Measurements from ENCODE around the gene PDXDC1.
"Not testable (repeated sequence)": the region's sequence is repeated elsewhere in the genome, so short reads cannot be mapped to it uniquely, and the experiment has no call there.

Gene PDXDC1

DNA sequence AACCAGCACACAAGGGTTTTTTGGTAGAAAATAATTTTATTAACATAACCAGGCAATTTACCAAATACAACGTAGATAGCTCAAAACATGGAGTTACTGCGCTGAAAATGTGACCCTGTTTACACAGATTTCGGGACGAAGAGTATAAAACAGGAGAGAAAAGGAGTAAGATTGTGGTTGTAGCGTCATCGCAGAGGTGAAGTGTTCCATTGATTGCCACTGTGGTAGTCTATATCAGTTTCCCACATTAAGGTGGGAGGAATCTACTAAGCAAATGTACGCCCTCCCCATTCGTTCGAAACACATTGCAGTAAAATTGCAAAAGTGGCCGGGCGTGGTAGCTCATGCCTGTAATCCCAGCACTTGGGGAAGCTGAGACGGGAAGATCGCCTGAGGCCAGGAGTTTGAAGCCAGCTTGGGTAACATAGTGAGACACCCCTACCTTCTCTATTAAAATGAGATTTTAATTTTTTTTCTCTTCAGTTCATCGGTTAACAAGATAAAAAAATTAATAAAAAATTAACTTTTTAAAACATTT is 972 bp upstream of the PDXDC1 start:
- not testable (repeated sequence) for DNase-seq

DNA sequence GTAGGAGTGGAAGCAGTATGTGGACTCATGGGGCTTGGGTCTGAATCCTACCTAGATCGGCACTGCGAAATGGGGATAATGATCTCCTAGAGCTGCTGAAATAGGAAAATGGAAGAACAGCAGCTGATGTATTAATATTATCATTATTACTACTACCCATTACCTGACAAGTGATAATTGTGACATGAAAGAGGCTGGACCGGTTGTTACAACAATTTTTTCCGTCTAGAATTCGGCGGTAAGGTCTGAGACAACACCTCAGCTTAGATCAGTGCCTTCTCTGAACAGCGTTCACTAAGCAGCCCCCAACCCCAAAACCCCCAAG is 533 bp upstream of the PDXDC1 start:
- DNase-seq, result not testable (repeated sequence)

DNA sequence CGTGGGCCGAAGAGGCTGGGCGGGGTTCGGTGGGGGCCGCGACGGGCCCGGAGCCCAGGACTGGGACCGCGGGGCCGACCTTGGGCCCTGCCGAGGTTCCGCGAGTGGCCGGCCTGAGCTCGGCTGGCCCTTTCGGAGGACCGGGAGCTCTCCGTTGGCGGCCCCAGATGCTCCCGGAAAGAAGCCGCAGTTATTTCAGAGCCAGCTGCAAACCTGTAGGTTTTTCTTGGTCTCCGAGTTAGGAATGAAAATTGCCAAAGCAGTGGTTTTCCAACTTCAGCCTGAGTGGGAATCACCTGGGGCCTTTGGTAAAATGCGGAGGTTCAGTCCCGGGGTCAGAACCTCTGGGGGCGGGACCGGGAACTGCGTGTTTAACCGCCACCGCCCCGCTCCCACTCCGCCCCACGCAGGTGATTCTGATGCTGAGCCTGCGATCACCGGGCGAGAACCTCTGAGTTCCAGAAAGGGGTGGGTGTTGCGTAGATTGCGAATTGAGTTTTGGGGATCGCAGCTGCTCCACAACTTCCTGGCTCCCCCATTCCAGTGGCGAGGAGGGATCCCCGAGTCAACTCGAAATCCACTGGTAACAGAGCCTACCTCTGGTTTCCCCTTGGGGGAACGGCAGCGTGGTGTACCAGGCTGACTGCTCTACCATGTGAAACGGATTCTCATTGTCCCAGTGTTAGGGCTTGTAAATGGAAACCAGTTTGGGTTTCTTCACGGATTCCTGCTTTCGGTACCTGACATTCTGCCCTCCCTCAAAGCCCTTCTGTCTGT is 780 bp downstream of the PDXDC1 start:
- DNase-seq, result not testable (repeated sequence)

DNA sequence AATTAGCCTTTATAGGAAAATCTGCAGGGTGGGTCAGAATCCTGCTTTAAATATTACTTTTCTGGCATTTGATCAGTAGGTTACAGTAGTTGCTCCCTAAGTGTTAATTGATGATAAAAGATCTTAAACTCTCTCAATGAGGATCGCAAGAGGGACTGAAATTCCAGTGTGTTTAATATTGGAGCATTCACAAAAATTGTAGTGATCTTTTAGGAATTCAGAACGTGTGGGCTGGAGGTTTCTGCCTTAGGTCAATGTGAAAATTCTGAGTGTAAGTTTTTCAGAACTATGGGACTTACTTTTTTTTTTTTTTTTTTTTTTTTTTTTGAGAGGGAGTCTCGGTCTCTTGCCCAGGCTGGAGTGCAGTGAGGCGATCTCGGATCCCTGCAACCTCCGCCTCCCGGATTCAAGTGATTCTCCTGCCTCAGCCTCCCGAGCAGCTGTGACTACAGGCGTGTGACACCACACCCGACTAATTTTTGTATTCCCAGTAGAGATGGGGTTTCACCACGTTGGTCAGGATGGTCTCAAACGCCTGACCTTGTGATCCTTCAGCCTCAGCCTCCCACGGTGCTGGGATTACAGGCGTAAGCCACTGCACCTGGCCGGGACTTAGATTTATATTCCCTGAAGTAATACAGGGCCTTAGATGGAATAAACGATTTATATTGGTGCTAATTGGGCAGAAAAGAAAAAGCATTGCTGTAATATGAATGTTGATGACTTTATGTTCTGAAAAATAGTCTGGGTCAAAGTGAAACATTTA is 2.3 kb downstream of the PDXDC1 start:
- DNase-seq, result not testable (repeated sequence)

DNA sequence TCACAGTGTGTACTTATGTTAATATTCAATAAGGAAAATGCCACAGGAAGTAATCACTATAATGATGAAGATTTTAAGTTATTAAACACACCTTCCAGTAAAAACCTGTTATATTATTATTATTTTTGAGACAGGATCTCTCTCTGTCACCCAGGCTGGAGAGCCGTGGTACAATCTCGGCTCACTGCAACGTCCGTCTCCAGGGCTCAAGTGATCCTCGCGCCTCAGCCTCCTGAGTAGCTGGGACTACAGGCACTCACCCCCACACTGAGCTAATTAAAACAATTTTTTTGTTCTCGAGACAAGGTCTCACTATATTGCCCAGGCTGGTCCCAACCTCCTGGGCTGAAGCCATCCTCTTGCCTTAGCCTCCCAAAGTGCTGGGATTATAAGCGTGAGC is 3.5 kb downstream of the PDXDC1 start:
- not testable (repeated sequence) for DNase-seq

DNA sequence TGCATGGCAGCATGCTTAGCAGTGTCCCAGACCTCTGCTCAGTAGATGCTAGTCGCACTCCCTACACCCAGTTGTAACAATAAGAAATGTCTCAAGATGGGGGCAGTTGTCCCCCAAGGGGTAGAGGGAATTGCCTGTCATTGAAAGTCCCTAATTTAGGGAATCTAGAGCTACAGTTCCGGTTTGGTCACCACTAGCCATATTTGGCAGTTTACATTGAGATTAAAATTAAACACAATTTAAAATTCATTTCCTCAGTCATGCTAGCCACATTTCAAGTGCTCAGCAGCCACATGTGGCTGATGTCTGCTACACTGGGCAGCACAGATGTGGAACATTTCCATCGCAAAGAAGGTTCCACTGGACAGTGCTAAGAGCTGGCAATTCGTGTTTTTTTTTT is 4.1 kb downstream of the PDXDC1 start:
- DNase-seq, result not testable (repeated sequence)

DNA sequence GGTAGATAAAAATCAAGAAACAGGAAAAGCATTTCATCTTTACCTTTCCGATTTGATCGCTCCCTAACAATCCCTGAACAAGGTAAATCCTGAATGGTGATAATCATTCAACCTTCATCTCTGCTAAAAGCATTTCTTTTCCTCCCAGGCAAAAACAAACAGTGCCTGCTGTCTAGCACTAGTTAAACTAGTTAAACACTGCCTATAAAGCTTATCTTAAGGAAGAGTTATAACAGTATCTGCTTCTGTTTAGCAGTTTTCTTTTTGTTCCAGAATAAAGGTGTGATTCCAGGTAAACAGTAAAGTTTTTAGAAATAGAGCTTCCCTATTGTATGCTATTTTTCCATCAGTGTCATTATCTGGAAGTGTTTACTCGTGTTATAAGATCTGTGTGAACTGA is 6.4 kb downstream of the PDXDC1 start:
- DNase-seq, result not testable (repeated sequence)

DNA sequence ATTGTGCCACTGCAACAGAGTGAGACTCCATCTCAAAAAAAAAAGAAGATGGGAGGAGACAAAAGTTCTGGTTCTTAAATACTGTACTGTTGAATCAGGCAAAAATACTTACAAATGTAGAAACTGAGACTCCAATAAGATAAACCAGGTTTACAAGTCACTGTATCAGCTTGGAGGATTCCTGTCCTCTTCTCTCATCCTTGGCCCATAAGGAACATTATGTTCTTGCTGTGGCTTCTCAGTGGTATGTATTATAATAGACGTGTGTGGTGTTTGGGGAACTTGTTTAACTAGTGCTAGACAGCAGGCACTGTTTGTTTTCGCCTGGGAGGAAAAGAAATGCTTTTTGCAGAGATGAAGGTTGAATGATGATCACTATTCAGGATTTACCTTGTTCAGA is 7.7 kb downstream of the PDXDC1 start:
- DNase-seq, result not testable (repeated sequence)

DNA sequence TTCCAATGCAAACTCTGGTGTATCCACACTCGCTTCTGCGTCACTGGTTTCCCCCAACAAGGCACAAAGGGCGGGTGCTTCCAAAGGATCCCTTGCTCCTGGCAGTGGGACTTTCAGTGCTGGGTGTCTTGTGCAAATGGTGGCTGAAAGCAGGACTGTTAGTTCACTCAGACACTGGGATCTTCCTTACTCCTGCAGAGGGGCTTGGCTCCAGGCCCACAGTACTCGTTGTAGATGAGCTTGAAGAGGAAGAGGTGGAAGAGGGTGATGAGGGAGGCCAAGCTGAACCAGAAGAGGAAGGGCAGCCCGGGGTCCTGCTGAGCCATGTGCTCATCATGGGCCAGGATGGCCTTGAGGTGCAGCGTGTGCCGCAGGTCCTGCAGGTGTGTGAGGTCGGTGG is 13.3 kb downstream of the PDXDC1 start:
- DNase-seq, result not testable (repeated sequence)

DNA sequence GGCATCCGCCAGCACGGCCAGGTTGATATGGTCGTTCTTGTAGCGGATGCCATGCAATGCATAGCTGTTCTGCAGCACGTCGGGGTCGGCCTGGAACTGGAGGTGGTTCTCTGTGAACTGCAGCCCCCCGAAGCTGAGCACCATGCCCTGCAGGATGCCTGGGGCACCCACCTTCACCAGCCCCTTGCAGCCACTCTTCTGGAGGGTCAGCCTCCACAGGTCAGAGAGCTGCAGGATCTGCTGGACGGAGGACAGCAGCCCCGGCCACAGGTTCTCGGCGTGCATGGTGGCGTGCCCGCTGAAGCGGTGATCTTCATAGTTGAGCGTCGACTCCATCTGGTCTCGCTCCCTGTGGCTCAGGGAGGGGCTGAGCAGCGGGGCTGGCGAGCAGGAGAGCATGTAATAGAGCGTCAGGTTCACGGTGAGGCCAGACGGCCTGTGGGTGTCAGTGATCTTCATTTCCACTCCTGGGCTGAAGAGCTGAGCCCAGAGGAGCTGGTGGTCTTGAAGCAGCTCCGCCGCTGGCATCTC is 13.9 kb downstream of the PDXDC1 start:
- not testable (repeated sequence) for DNase-seq

DNA sequence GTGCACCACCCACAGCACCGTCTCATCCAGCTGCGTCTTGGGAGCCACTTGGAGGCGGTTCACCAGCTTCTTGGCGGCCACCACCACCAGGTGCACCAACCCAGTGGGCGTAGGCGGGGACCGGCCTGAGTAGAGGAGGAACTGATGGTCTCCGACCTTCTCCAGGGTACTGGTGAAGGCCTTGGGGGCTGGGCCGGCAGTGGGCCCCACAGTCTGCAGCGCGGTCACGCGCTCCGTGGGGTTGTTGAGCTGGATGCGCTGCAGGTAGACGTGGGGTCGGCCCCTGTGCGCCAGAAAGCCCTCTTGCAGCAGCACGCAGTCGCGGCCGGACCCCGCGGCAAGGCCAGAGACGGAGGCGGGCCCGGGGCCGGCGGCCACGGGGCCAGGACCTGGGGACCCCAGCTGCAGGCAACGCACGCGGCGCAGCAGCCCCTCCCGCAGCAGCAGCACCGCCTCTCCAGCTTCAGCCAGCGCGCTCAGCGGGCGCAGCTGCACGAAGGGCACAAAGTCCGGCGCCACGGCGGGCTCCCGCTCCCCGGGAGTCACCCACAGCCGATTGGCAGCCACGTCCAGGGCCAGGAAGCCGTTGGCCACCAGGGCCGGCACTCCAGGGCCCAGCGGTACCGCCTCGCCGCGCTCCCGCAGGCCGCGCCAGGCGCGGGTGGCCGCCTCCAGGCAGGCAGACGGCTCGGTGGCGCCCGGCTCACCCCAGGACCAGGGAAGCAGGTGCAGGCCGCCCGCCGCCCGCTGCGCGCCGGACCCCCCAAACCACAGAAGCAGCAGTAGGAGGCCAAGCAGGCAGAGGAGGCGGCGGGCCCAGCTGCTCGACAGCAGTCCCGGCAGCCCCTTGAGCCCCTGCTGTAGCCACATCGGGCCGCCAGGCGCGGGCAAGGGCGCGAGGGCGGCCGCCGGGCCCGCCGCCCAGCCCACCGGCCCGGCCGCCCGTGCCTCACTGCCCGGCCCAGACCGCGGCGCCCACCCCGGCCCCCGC is 14.8 kb downstream of the PDXDC1 start:
- not testable (repeated sequence) for DNase-seq

DNA sequence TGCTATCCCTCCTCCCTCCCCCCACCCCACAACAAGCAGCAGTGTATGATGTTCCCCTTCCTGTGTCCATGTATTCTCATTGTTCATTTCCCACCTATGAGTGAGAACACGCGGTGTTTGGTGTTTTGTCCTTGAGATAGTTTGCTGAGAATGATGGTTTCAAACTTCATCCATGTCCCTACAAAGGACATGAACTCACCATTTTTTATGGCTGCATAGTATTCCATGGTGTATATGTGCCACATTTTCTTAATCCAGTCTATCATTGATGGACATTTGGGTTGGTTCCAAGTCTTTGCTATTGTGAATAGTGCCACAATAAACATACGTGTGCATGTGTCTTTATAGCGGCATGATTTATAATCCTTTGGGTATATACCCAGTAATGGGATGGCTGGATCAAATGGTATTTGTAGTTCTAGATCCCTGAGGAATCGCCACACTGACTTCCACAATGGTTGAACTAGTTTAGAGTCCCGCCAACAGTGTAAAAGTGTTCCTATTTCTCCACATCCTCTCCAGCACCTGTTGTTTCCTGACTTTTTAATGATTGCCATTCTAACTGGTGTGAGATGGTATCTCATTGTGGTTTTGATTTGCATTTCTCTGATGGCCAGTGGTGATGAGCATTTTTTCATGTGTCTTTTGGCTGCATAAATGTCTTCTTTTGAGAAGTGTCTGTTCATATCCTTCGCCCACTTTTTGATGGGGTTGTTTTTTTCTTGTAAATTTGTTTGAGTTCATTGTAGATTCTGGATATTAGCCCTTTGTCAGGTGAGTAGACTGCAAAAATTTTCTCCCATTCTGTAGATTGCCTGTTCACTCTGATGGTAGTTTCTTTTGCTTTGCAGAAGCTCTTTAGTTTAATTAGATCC is 18.7 kb downstream of the PDXDC1 start:
- not testable (repeated sequence) for DNase-seq

DNA sequence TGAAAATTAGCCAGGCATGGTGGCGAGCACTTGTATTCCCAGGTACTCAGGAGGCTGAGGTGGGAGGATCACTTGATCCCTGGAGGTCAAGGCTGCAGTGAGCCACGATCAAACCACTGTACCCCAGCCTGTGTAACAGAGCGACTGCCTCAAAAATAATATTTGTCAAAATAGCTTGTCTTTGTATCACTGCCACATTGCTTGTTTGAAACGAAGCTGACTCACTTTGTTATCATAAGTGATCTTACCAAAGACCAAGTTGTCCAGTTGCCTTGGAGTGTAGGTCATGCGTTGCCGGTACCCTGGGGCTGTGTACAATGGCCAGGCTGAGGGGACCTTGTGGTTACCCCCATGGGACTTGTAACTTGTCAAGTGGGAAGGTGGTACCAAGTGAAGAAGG is 21.9 kb downstream of the PDXDC1 start:
- DNase-seq, result not testable (repeated sequence)

DNA sequence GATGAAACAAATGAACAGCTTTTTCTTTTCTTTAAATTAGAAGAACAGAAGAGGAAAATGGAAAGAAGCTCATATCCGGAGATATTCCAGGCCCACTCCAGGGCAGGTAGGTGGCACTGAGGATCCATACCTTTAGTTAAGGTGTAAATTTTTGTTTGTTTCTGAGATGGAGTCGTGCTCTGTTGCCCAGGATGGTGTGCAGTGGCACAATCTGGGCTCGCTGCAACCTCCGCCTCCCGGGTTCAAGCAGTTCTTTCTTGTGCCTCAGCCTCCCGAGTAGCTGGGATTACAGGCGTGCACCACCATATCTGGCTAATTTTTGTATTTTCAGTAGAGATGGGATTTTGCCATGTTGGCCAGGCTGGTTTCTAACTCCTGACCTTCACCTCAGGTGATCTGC is 23.5 kb downstream of the PDXDC1 start:
- DNase-seq, result not testable (repeated sequence)

DNA sequence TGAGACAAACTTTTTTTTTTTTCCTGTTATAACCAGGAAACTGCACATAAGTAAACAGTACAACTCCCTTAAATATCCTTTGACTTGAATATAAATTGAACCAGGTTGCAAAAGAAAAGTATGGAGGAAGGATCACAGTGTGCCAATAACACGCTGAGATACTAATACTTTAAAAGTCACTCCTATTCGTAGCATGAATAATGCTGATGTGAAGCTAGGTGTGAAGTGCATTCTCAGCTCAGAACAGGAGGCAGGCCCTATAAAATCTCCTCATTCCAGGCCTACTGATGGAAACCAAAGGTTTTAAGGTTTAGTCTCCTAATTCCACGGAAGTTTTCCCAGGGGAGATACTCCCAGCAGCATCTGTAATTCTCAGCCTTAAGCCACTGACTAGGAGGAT is 25.0 kb downstream of the PDXDC1 start:
- DNase-seq, result not testable (repeated sequence)

DNA sequence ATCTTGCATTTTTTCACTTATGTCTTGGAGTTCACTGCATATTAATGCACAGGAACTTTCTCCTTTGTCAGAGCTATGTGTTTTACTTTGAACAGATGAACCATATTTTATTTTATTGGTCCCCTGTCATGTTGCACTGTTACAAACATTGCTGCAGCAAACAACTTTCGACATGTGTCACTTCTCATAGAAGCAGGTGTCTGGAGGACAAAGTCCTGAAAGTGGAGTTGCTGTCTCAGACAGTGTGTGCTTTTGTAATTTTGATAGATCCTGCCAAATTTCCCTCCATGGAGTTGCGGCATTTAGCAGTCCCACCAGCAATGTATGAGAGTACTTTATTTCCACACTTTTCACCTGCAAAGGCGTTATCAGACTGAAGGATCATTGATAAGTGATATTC is 27.6 kb downstream of the PDXDC1 start:
- DNase-seq, result not testable (repeated sequence)

DNA sequence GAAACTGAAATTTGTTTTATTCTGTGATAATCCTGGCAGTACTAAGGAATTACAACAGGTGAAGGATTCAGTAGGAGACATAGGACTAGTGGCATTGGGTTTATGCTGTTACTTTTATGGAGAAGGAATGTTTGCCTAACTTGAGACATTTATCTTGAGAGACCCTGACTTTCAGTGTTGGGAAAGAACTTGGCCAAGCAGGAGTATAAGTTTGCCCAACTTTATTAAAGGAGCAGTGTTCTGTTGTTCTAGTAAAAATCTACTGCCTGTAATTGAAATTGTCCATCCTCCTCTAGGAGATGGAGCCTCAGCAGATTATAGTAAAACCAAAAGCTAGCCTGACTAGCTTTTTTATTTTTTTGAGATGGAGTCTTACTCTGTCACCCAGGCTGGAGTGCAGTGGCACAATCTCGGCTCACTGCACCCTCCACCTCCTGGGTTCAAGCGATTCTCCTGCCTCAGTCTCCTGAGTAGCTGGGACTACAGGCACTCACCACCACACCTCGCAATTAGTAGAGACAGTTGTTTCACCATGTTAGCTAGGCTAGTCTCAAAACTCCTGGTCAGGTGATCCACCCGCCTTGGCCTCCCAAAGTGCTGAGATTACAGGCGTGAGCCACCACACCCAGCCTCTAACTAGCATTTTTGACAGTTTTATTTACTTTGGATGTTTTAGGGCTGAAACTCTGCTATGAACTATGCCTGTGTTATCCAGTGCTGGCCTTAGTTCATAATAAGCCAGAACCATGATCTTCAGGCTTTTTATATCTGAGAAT is 30.7 kb downstream of the PDXDC1 start:
- not testable (repeated sequence) for DNase-seq

DNA sequence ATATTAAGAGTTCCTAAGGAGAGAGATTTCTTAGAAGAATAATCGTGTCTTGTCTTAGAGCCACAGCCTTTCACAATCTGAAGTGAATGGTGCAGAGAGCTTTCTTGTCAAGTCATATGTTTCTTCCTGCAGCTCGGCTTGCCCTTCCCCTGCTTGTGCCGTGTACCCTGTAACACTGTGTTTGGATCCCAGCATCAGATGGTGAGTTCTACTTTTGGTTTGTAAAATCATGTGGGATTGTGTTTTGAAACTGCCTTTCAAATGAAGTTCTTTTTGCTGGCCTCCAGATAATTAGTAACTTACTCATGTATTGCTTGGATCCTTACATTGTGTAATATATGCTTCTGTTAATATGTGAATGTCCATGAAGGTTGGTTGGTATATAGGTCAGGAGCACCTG is 33.8 kb downstream of the PDXDC1 start:
- DNase-seq, result peak; percentile 29

DNA sequence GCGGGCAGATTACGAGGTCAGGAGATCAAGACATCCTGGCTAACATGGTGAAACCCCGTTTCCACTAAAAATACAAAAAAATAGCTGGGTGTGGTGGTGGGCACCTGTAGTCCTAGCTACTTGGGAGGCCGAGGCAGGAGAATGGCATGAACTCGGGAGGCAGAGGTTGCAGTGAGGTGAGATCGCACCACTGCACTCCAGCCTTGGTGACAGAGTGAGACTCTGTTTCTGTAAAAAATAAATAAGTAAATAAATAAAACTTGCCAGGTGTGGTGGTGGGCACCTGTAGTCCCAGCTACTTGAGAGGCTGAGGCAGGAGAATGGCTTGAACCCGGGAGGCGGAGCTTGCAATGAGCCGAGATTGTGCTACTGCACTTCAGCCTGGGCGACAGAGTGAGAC is 38.1 kb downstream of the PDXDC1 start:
- not testable (repeated sequence) for DNase-seq

DNA sequence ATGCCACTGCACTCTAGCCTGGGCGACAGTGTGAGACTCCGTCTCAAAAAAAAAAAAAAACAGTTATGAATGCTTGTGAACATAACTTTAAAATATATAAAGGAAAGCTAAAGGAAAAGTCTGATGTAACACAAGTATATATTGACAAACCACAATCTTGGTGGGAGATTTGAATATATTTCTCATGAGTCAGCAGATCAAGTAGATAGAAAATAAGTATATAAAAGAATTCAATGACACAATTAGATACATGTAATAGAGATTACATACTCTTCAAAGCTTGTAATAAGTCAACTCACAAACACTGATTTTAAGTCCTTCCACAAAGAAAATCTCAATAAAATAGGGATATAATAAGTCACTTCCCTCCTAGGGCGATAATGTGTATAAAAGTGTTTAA is 40.8 kb downstream of the PDXDC1 start:
- not testable (repeated sequence) for DNase-seq

DNA sequence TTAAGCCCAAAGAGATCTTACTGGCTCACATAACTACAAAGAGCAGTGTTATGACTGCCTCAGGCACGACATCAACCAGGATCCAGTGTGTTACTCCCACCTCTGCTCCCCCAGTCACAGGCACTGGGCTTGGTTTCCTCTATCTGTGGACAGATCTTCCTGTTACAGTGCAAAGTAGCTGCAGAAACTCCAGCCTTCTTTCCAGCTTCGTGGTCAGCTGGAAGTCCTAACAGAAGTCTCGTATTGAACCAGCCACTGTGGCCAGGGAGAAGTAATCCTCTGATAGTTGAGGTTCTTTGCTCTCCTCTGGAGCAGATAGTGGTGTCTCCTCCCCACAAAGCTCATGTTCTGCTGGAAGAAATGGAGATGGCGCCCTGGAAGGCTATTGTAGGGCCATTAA is 41.5 kb downstream of the PDXDC1 start:
- DNase-seq, result peak; percentile 21
